Left ventricle myocardium inferior (tissue), 1 donor: Measurements from ENCODE around the gene SNAPC2. TPM values are rescaled to one million over a fixed set of nuclear protein-coding genes. Genes with fewer than 3 reads are reported as not detected.

ENCODE experiments used
- DNase-seq: peaks from one replicate; pipeline ENCODE4 v3.0.0-alpha.2; 2020
- H3K27ac ChIP-seq: fragments of 200-600 bp; replicated peaks from 2 replicates; pipeline ENCODE4 v1.8.0; 2021
- H3K27me3 ChIP-seq: fragments of 200-600 bp; 2 replicates; pipeline ENCODE4 v1.8.0; 2021; ENCODE audit warnings: low read depth
- H3K36me3 ChIP-seq: fragments of 200-600 bp; 2 replicates; pipeline ENCODE4 v1.8.0; 2021
- H3K4me1 ChIP-seq: fragments of 200-600 bp; 2 replicates; pipeline ENCODE4 v1.8.0; 2021
- H3K4me3 ChIP-seq: fragments of 200-600 bp; 2 replicates; pipeline ENCODE4 v1.8.0; 2021; ENCODE audit warnings: mild to moderate bottlenecking, moderate library complexity
- H3K9me3 ChIP-seq: fragments of 200-600 bp; replicated peaks from 2 replicates; pipeline ENCODE4 v1.8.0; 2021
- intact Hi-C: fragments of 100-400 bp; cut with micrococcal nuclease; formaldehyde crosslinking; loops from one replicate; pipeline ENCODE4 v1.11.0; 2022
- total RNA-seq: library from RNA; stranded (reverse); fragmentation: NEBNext Ultra II Directional; extraction: Animal tissue kit (Norgen Biotek cat#: 25700); gene quantifications from one replicate; pipeline ENCODE4 v1.2.1, GENCODE V29; 2021
- TF ChIP-seq, protein P1 (sequence below): fragments of 200-600 bp; IDR thresholded peaks from 2 replicates; pipeline ENCODE4 v1.8.0; 2021; ENCODE audit warnings: antibody characterized with exemption, mild to moderate bottlenecking, borderline replicate concordance
- donor health status: DM: no; HTN: yes; CAD: no; lungs with severe emphysema.

The SNAPC2 gene
- total RNA-seq, 1 donor from 2014 or later, result 9.8 TPM

DNA sequence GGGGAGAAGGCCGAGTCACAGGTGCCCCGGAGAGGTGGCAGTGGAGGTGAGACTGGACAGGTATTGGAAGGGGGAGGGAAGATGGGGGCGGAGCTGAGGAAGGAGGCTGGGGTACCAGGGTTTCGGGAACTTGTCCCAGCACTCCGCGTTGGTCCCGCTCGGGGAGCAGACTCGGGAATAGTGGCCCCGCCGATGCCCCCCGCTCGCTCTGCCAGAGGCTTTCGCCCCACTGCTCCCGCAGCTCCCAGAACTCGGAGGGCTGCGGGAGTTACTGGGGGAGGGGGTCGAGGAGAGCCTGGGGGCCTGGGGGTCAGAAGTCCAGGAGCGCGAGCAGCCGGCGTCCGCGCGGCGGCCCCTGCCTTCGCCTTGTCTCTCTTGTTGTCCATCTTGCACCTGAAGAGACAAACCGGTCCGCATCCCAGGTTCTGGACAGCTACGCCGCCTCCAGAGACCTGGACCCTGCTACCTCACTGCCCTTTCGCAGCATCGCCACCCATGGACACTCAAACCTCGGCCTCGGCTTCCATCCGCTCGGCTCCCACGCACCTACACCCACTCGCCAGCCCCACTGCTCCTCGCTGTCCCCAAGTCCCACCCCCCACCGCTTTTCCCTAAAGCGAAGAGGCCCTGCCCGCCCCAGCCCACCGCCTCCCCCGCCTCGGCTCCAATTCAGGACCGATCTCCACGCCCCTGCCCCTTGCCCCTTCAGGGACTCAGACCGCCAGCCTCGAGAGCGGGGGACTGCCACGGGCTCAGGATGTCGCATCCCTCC, 46.6 kb upstream of the SNAPC2 start:
- TF ChIP-seq, protein P1, sequence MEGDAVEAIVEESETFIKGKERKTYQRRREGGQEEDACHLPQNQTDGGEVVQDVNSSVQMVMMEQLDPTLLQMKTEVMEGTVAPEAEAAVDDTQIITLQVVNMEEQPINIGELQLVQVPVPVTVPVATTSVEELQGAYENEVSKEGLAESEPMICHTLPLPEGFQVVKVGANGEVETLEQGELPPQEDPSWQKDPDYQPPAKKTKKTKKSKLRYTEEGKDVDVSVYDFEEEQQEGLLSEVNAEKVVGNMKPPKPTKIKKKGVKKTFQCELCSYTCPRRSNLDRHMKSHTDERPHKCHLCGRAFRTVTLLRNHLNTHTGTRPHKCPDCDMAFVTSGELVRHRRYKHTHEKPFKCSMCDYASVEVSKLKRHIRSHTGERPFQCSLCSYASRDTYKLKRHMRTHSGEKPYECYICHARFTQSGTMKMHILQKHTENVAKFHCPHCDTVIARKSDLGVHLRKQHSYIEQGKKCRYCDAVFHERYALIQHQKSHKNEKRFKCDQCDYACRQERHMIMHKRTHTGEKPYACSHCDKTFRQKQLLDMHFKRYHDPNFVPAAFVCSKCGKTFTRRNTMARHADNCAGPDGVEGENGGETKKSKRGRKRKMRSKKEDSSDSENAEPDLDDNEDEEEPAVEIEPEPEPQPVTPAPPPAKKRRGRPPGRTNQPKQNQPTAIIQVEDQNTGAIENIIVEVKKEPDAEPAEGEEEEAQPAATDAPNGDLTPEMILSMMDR, result no peak
- Histone ChIP-seq H3K4me1 (peaks cover 43% of the 10 kb centered on the region), H3K9me3 (no peaks in the 10 kb centered on the region), H3K27me3 (peaks cover 59% of the 10 kb centered on the region), H3K27ac (no peak overlapping the region), H3K4me3 (peak overlapping the region; percentile 59), H3K36me3 (no peaks in the 10 kb centered on the region)
- intact Hi-C loops, result no loop called here
- no peak for DNase-seq

- TF ChIP-seq, protein P1, result no peak
- H3K4me1 ChIP-seq, result peaks cover 36% of the 10 kb centered on the region
These were observed 45.9 kb upstream of the SNAPC2 start, which contains the start of gene PRR36 for GRCh38 chr19:7874076-7874896. Gene PRR36, minus strand, starts transcription at chr19:7874390. Its CDS starts 701 bp downstream, at chr19:7873689.

GRCh38 chr19:7874897-7875273, 45.3 kb upstream of the SNAPC2 start:
- no peak overlapping the region for H3K27ac ChIP-seq
- peaks cover 30% of the 10 kb centered on the region for H3K4me1 ChIP-seq
- H3K27me3 ChIP-seq, result peaks cover 51% of the 10 kb centered on the region
- intact Hi-C loops, result no loop called here
- no peak for DNase-seq
- H3K9me3 ChIP-seq, result no peaks in the 10 kb centered on the region
- H3K4me3 ChIP-seq, result peak overlapping the region; percentile 59
- no peaks in the 10 kb centered on the region for H3K36me3 ChIP-seq
- TF ChIP-seq, protein P1, result no peak

More at GRCh38 chr19:7874076-7874896, 45.9 kb upstream of the SNAPC2 start, which contains the start of gene PRR36:
- H3K4me3 ChIP-seq, result peak within 1 kb of the TSS; percentile 59
- no peak for DNase-seq
- peaks cover 54% of the 10 kb centered on the region for H3K27me3 ChIP-seq
- no peaks in the 10 kb centered on the region for H3K9me3 ChIP-seq
- intact Hi-C loops, result no loop called here
- H3K36me3 ChIP-seq, result no peaks in the 10 kb centered on the region
- H3K27ac ChIP-seq, result no peak within 1 kb of the TSS

GRCh38 chr19:7877249-7877836, 42.8 kb upstream of the SNAPC2 start:
- H3K27me3 ChIP-seq, result peaks cover 47% of the 10 kb centered on the region
- H3K27ac ChIP-seq, result no peak overlapping the region
- TF ChIP-seq, protein P1, result no peak
- no peak for DNase-seq
- intact Hi-C loops, result no loop called here
- no peaks in the 10 kb centered on the region for H3K36me3 ChIP-seq
- H3K4me3 ChIP-seq, result no peak overlapping the region
- H3K4me1 ChIP-seq, result peaks cover 16% of the 10 kb centered on the region
- H3K9me3 ChIP-seq, result peaks cover 3% of the 10 kb centered on the region

DNA sequence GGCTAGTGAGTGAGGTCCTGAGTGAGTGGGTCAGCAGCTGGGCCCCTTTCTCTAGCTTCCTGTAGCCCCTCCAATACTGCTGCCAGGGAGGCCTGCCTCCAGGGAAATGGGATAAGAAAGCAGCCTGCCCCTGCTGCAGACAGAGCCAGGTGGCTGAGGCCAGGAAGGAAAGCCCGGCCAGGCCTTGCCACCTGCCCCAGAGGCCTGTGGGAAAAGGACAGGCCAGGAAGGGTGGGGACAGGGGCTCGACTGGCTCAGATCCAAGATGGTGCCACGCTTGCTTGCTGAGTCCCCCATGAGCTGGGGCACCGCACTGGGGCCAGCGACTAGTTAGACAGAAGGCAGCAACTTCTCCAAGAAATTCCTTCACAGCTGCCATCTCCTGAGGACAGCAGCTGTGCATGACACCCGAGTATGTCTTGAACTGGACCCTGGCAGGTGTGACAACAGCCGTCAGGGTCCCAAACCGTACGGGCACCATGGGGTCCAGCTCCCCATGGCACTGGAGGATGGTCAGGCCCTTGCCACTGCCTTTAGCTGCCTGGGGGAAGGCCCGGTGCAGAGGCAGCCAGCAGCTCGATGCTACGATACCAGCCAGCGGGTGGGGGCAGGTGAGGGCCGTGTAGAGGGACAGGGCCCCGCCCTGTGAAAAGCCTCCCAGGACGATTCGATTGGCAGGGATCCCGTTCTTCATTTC, 40.9 kb upstream of the SNAPC2 start:
- intact Hi-C loops, result no loop called here
- TF ChIP-seq, protein P1, result no peak
- DNase-seq, result no peak

More for the DNA sequence above, 40.9 kb upstream of the SNAPC2 start:
- H3K27me3 ChIP-seq, result peaks cover 28% of the 10 kb centered on the region
- H3K4me1 ChIP-seq, result peaks cover 5% of the 10 kb centered on the region
- H3K4me3 ChIP-seq, result no peak overlapping the region
- H3K27ac ChIP-seq, result no peak overlapping the region
- H3K9me3 ChIP-seq, result peaks cover 3% of the 10 kb centered on the region
- H3K36me3 ChIP-seq, result no peaks in the 10 kb centered on the region
